Erythroblast (primary cell): ENCODE results near the gene UGT2B10.

Experiments used
- DNase-seq, 2 experiments: peaks; one replicate each; lab custom pipeline; 2025; lab: John Stamatoyannopoulos, UW
- GATA1 ChIP-seq: IDR thresholded peaks from 2 replicates; pipeline ENCODE4 v1.6.1; 2011; ENCODE audit warnings: low read depth, mild to moderate bottlenecking, control low read depth, low read length, moderate library complexity
- POLR2A ChIP-seq: IDR thresholded peaks from 2 replicates; pipeline ENCODE4 v1.6.1; 2011; ENCODE audit warnings: mild to moderate bottlenecking, low read length

UGT2B10 gene

GRCh38 chr4:68858039-68858438 lies 42.2 kb downstream of the UGT2B10 start:
- DNase-seq, result no peak
- TF ChIP-seq GATA1 (no peak), POLR2A (no peak)

GRCh38 chr4:68859655-68860054 lies 43.9 kb downstream of the UGT2B10 start:
- TF ChIP-seq POLR2A (no peak), GATA1 (no peak)
- DNase-seq, result no peak

GRCh38 chr4:68861057-68861456 lies 45.3 kb downstream of the UGT2B10 start:
- DNase-seq, result no peak
- TF ChIP-seq POLR2A (no peak), GATA1 (no peak)

GRCh38 chr4:68864438-68865187 lies 48.8 kb downstream of the UGT2B10 start:
- TF ChIP-seq POLR2A (peak; percentile 42), GATA1 (no peak)
- DNase-seq, result peak; percentile 38 to 74

- no peak for TF ChIP-seq GATA1
- no peak for DNase-seq
Observed at GRCh38 chr4:68865188-68865638, 49.4 kb downstream of the UGT2B10 start.

- TF ChIP-seq POLR2A (no peak), GATA1 (no peak)
- no peak for DNase-seq
Observed at GRCh38 chr4:68865760-68866159, 50.0 kb downstream of the UGT2B10 start.

GRCh38 chr4:68869274-68869773 lies 53.5 kb downstream of the UGT2B10 start:
- DNase-seq, result no peak
- TF ChIP-seq POLR2A (no peak), GATA1 (no peak)

- no peak for DNase-seq
Observed at GRCh38 chr4:68871809-68872642, 56.2 kb downstream of the UGT2B10 start.

GRCh38 chr4:68872643-68873502 lies 57.1 kb downstream of the UGT2B10 start:
- DNase-seq, result no peak
- TF ChIP-seq GATA1 (no peak), POLR2A (no peak)

More at GRCh38 chr4:68871809-68872642, 56.2 kb downstream of the UGT2B10 start:
- TF ChIP-seq POLR2A (no peak), GATA1 (no peak)

- no peak for DNase-seq
- TF ChIP-seq POLR2A (no peak), GATA1 (no peak)
Observed at GRCh38 chr4:68874507-68874906, 58.7 kb downstream of the UGT2B10 start.

- no peak for DNase-seq
- TF ChIP-seq GATA1, result no peak
- no peak for TF ChIP-seq POLR2A
Observed at GRCh38 chr4:68877555-68877954, 61.8 kb downstream of the UGT2B10 start.

GRCh38 chr4:68878048-68878447 lies 62.3 kb downstream of the UGT2B10 start:
- TF ChIP-seq GATA1 (no peak), POLR2A (no peak)
- no peak for DNase-seq
